Prostate gland (tissue), 2 donors: ENCODE results near the gene COX20.

Experiments used
- CTCF ChIP-seq, 4 experiments: fragments of 200-600 bp in 2 of 4; fragments of 450-650 bp in 2 of 4; sonication (generic) in 2 of 4; IDR thresholded peaks; 1 replicate in 3 of 4; 2 replicates in 1 of 4; pipeline ENCODE4 v1.5.1; 2016 to 2019; ENCODE audit warnings: antibody characterized with exemption in 4 of 4, mild to moderate bottlenecking in 2 of 4, moderate library complexity in 2 of 4
- POLR2A ChIP-seq: fragments of 450-650 bp; IDR thresholded peaks from one replicate; pipeline ENCODE4 v1.6.1; 2016; ENCODE audit warnings: antibody characterized with exemption, mild to moderate bottlenecking
- POLR2AphosphoS5 ChIP-seq: sonication (generic); formaldehyde crosslinking; IDR thresholded peaks from one replicate; pipeline ENCODE4 v1.6.1; 2017; ENCODE audit warnings: antibody characterized with exemption

DNA sequence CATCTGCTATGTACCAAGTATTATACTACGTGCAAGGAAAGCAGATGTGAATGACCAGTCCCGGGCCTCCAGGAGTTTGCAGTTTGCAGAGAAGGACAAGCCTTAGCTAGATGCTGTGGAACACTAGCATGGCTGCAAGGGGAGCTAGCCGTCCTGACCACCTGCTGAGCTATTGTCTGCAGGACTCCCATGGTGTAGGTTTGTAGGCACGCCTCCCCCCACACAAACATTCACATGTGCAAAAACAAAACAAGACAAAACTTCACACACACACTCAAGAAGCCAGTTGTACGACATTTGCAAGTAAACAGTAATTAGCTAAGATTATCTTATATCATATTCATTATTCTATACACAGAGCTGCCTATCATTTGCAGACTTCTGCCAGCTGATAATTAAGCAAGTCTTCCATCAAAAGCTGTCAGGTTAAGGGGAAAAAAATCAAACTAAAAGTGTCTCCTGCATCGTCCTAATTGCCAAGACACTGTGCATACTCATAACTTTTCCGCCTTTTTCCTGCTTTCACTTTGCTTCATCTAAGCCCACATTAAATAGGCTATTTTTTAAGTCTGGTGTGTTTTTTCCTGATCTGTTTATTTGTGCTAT, 39.6 kb downstream of the COX20 start:
- no peak for TF ChIP-seq CTCF (IDR thresholded peaks at IDR 0.05)
- TF ChIP-seq POLR2A: no peak
- TF ChIP-seq POLR2AphosphoS5: no peak
